Cerebellar cortex (tissue), 1 donor: ENCODE results near the gene CD86.

Experiments
- DNase-seq: peaks from one replicate; pipeline ENCODE4 v3.0.0-alpha.2; 2015; ENCODE audit warnings: low spot score

Gene CD86

GRCh38 chr3:122060040-122060698 lies 5.0 kb downstream of the CD86 start:
- DNase-seq = no peak

DNA sequence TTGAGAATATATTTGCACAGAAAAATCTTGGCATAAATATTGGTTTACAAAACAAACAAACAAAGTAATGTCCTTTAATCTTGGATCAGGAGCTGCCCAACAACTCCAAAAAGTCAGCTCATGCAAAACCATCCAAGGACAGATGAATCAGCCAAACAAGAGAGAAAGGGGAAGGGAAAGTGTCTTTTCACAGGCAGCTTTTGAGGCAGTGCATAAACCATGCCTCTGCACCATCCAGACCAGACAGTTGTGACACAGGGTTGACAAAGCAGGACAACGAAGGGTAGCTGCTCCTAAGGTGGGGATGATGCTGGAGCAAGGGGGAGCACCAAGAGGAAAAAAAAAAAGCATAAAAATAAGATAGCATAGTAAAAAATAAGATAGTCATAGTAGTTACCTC lies 8.7 kb downstream of the CD86 start:
- no peak for DNase-seq

GRCh38 chr3:122064326-122064725 lies 9.2 kb downstream of the CD86 start:
- DNase-seq = no peak

DNA sequence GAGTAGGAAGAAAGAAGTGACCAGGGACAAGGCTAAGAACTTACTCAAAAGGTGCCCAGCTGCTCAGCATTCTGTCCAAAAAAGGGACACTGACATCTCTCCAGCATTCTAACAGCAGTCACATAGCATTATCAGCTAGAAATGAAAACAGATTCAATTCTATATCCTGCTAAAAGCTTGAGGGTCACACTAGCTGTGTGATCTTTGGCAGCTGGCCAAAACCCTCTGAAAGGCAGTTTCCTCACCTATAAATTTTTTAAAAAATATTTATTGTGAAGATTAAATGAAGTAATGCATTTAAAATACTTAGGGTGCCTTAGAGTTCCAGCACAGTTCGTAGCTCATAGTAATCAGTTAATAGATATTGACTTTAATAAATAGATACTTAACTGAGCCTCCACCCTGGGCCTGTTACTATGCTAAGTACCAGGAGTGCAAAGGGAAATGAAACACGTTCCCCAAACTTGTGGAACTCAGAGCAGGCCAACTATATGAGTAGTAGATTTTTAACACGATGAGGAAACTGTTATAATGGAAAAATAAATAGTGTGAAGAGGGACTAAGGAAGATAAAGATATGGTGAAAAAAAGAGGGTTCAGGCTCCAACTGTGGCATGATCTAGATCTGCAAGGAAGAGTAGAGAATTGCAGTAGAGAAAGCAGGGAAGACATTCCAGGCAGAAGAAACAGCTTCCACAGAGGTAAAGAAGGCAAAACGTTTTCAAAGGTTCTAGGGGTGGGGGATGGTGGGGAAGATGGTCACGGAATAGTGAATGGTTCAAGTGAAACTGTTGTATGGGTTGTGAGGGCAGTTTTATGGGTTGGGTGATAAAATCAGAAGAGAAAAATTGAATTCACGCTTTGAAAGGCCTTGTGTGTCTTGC lies 11.4 kb downstream of the CD86 start:
- DNase-seq = no peak

GRCh38 chr3:122067214-122067550 lies 12.0 kb downstream of the CD86 start:
- no peak for DNase-seq

DNA sequence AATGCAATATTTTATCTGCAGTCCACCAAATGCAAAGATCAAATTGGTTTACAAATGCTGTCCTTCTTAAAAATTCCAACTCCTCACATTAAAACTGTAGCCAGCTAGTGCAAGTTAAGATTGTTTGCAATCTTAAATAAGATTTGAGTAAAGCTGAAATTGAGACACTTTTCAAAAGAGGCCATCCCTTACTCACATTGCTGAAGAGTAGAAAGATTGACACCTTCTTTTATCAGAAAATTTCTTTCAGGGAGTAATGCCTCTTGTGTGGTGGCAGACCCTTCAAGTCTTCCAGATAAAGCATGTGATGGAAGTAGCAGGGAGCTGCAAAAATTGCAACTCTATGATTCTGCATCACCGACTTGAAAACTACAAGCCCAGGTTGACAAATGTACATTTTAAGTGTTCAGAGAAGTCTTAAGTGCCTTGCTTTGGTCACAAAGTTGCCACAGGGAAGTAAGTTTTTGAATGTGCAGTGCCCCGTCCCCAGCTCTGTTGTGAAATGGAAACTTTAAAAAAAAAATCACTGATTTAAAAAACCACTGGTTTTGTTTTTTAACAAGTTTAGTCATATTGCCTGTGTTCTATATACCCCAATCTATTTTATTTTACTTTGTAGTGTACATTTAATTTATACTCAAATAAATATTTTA lies 12.6 kb downstream of the CD86 start:
- DNase-seq = no peak

DNA sequence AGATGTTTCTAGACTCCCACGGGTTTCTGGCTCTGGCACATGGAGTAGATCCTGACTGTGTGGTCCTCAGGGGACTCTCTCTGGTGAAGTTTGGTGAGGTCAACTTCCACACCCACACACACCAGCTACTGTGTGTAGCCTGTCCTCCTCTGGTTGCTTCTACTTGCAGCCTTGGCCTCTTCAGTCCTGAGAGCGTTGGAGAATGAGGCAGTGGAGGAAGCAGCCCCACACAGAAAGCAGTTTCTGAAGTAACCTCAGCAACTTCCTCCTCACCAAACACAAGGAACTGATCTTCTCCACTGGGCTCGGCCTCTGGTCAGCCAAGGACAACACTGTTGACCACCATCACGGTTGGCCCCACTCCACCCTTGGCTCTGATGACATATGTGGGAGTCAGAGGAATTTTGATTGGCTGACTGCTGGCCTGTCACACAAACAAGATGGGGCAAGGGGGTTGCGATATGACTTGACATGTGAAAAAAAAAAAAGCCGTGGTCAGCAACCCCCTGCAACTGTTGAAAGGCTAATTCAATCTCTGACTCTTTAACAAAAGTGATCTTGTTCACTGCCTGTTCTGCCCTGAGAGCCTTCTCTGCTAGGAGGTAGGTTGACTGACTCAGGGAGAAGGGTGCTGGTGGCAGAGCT lies 19.6 kb downstream of the CD86 start:
- no peak for DNase-seq

DNA sequence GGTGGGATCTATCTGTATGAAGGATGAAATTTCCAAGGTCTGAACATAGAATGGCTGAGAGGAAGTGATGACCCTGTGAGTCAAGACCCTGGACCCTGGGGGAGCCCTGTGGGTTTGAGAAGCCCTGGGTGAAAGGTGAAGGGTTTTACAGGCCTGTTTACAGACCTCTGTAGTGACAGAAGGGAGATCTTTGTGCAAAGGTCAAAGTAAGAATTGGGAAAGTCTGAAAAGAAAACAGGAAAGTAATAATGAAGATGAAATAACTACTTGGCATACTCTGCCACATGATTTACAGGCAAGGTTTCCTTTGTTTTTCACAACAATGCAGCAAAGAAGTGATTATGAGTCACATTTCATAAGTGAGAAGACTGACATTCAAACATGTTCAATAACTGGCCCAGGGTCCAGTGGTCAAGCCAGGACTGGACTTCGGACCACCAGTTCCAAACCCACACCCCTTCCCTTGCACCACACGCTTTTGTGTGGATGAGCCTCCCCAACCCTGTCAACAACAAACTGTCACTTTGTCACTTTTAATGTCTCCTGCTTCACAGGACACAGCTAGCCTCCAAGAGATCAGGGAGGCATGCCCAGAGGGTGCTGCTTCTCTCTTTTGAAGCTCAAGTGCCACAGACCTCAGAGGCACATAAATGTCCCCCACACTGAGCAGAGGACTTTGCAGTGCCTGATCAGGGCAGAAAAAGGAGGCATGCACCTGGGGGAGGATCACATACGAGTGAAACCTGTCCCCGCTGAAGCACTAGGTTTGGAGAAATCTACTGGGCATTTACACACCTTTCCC lies 21.5 kb downstream of the CD86 start:
- DNase-seq = no peak

DNA sequence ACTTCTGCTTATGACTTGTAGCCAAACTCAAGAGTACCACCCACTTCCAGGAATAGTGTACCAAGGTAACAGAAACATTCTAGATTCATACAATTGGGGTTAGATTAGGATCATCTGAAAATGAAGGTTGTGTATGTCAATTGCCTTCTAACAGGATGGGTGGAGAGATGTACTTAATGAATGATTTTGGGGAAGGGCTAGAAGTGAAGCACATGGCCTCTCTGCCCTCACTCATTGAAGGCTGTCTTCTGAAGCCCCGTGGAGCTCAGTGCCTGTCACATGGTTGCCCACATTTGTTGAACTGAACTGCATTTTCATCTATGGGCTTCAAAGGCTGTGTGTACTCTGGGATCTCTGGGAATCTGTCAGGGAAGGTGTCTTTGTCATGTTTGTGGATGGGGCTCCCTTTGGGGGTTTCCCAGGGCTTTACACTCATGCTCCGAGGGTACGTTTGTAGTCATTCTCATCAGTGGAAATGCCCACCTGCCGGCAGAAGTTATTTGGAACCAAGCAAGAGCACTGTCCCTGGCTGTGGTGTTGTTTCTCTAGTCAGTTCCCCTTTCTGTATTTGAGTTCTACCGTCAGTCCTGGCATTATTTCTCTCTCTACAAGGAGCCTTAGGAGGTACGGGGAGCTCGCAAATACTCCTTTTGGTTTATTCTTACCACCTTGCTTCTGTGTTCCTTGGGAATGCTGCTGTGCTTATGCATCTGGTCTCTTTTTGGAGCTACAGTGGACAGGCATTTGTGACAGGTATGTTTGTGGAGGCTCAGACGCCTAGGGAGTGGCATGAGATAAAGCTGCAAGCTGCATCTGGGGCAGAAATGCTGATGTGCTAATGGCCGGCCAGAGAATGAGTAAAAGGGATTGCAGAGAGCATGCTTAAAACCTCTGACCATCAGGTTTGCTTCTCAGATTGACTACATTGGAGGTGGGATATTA lies 22.4 kb downstream of the CD86 start:
- DNase-seq = no peak

DNA sequence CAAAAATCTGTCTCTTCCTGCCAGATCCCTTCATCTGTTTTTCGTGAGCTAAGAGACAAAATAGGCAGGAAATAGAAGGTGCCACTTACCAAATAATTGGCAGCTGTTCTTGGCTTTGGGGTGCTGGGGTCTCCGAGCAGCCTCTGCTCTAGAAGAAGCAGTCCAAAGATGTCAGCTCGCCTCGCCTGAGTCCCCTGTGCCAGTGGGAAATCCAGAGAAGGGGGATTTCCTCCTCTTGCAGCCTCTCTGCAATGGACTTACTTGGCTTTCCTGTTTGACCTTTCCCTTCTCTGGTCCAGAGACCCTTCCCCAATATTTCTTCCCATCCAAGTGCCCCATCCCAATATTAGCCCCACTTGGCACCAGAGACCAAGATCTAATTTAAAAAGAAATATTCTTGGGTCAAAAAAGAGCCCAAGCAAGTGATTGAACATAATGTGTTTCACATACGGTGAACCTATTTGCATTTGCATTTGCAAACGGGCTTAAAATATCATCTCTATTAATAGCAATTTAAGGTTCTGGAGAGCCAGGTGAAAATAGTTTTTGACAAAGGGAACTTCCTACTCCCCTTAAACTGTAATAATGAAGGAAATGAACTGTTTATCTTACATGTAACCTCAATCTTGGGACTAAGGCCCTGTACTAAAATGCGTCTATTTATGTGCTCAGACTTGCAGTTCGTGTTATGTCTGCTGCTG lies 23.2 kb downstream of the CD86 start:
- no peak for DNase-seq

DNA sequence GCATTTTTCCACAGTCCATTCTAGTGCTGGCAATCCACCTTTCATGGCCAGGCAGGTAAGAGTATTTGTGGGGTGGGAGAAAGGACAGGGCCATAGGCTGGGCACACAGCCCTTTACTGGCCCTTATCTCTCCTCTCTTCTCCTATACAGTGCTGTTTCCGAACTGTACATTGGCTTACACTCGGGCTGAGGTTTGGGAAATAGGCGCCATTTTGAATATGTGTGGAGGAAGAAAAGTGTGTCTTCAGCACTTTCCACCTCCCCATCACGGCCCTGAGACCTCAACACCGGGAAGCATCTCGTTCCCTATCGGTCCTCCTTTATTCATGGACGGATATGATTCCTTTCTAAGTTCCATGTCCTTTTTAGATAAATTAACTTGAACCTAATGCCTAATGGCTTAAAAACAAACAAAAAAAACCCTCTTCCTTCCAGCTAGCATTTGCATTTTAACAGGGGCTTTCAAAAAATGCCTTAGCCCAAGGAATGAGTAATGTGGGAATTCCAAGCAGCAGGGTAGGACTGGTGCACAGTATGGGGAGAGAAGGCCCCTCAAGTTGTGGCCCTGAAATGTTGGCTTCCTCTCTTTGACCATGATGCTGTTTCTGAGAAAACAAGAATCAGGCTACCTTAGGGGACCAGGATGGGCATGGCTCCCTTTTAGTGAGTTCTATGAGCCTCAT lies 24.5 kb downstream of the CD86 start:
- DNase-seq = no peak

GRCh38 chr3:122080207-122080587 lies 25.0 kb downstream of the CD86 start:
- DNase-seq = no peak

DNA sequence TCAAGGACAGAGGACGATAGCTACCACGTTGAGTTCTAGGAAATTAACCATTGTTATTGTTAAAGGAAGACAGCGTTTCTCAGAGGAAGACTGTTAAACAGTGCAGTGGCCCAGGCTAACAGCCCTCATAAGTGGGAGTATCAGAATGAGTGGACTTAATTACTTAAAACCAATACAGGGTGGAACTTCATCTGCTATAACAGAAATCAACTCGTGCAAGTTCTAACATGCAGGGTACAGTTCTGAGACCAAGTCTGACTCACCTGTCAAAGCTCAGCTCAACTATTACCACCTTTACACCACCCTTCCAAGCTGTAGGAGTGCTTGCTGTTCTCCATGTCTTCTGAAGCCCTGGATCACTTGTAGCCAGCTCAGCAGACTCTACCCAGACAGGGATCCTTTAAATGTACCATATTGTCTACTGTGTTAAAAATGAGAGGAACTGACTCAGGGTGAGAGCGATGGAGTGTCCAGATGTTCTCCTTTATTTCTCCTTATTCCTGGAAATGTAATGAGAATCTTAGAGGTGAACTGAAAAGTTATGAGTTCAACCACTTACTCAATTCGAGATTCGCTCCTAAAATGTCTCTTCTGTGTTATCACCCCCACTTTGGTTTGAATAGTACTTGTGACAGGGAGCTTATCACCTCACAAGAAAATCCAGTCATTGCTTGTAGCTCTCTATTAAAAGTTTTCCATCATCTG lies 26.5 kb downstream of the CD86 start:
- DNase-seq = no peak

DNA sequence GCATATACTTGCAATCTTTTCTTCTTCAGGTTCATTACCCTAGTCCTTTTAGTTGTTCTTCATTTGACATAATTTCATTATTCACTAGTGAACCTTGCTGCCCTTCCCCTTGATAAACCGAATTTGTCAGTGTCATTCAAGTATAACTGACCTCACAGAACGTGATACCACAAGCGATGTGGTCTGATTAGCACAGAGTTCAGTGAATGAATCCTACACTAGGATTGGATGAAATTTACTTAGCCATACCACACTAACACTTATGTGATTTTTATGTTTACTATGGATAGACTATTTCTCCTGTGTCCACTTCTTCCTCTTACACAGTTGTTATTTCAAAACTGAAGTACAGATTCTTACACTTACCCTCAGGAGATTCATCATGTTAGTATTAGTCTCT lies 27.2 kb downstream of the CD86 start:
- no peak for DNase-seq

- DNase-seq = no peak
These were observed 29.6 kb downstream of the CD86 start for GRCh38 chr3:122084799-122085198.

DNA sequence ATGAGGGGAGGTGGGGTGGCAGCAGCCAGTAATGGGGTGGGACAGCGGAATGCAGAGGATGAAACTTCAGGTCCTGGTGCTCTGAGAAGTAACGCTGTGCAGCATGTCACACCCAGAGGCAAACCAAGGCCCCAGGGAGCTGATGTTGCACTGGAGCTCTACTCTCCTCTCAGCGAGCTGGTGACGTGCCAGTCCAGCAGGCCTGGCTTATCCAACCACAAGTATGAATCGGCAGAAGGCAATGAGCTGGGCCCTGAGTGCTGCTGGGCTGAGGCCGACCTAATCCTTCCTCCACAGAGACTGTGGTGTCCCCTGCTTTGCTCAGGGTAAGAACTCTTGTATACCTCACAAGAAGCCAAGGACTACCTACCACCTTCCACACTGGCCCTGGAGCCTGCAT lies 30.5 kb downstream of the CD86 start:
- DNase-seq = no peak

DNA sequence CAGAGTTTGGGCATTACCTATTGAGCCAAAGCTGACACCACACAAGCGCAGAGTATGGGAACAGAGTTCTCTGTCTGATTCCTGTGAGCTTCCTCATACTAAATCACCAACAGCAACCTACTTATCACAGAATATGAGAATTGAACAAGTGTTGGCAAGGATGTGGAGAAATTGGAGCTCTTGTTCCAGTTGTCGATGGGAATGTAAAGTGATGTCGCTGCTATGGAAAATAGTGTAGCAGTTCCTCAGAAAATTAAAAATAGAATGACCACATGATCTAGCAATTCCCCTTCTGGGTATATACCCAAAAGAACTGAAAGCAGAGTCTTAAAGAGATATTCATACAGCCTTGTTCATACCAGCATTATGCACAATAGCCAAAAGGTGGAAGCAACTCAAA lies 33.4 kb downstream of the CD86 start:
- DNase-seq = no peak

DNA sequence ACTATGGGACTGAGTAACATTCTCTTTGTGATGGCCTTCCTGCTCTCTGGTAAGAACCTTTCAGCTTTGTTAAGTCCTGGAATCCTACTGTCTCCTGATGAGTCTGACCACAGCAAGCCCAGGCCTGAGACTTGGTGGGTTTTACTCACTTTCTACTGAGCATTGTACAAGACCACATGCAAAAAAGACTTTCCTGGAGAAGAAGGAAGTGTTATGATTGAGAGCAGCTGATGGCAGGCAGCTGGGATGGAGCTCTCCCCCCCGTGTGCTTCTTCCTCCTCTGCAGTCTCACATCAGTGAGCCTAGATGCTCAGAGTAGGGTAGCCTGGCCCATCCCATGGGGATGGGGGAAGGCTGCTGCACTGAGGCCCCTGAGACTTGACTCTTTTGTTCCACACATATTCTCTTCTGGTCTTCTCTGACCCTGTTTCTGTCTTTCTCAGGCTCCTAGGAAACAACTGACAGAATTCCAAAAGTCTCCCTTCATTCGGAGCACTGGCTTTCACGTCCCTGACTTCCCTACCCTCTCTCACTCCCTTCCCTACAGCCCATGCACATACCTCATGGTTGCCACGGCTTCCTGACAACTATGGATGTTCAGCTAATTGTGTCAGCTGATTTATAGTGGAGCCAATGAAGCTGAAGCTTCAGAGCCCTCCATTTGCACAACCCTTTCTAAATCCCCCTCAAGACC lies 36.6 kb downstream of the CD86 start:
- DNase-seq = no peak
